ENCODE results near the gene IRGC. TPM values are rescaled to one million over a fixed set of nuclear protein-coding genes. Genes with fewer than 3 reads are reported as not detected.
"Not testable (repeated sequence)": the region's sequence is repeated elsewhere in the genome, so short reads cannot be mapped to it uniquely, and the experiment has no call there.

Gene IRGC
- total RNA-seq, 2 donors from 2014 or later: not detected

DNA sequence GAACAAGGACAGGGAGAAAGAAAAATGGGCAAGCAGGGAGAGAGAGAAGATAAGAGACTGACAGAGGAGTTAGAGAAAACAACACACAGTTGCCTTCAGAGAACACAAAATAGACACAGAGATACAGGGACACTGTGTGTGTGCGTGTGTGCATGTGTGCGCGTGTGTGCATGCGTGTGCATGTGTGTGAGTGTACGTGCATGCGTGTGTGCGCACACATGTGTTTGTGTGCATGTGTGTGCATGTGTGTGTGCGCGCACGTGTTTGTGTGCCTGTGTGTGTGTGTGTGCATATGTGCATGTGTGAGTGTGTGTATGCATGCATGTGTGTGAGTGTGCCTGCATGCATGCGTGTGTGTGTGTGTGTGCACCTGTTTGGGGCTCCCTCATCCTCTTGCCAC, 40.0 kb upstream of the IRGC start:
- WGBS, 2 donors: 71 to 83% methylated on average over 11 of the region's 11 CpGs
- no peak for DNase-seq
- no peaks in the 10 kb centered on the region for H3K27me3 ChIP-seq
- no peak for ATAC-seq
- TF ChIP-seq, protein P1, sequence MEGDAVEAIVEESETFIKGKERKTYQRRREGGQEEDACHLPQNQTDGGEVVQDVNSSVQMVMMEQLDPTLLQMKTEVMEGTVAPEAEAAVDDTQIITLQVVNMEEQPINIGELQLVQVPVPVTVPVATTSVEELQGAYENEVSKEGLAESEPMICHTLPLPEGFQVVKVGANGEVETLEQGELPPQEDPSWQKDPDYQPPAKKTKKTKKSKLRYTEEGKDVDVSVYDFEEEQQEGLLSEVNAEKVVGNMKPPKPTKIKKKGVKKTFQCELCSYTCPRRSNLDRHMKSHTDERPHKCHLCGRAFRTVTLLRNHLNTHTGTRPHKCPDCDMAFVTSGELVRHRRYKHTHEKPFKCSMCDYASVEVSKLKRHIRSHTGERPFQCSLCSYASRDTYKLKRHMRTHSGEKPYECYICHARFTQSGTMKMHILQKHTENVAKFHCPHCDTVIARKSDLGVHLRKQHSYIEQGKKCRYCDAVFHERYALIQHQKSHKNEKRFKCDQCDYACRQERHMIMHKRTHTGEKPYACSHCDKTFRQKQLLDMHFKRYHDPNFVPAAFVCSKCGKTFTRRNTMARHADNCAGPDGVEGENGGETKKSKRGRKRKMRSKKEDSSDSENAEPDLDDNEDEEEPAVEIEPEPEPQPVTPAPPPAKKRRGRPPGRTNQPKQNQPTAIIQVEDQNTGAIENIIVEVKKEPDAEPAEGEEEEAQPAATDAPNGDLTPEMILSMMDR (IDR thresholded peaks at IDR 0.05): no peak
- no peak for TF ChIP-seq POLR2A (IDR thresholded peaks at IDR 0.05)
- no peaks in the 10 kb centered on the region for H3K9me3 ChIP-seq
- peak overlapping the region in 2 of 4 donors; percentile 48 to 71 for H3K27ac ChIP-seq
- intact Hi-C loops (cut with DNase I): no loop called here
- H3K36me3 ChIP-seq (replicated peaks in 1 of 2; ENCODE audit: insufficient read depth in 1 of 2, low read depth in 2 of 2): no peaks in the 10 kb centered on the region
- H3K4me3 ChIP-seq: no peak overlapping the region
- peaks cover 6% of the 10 kb centered on the region for H3K4me1 ChIP-seq

DNA sequence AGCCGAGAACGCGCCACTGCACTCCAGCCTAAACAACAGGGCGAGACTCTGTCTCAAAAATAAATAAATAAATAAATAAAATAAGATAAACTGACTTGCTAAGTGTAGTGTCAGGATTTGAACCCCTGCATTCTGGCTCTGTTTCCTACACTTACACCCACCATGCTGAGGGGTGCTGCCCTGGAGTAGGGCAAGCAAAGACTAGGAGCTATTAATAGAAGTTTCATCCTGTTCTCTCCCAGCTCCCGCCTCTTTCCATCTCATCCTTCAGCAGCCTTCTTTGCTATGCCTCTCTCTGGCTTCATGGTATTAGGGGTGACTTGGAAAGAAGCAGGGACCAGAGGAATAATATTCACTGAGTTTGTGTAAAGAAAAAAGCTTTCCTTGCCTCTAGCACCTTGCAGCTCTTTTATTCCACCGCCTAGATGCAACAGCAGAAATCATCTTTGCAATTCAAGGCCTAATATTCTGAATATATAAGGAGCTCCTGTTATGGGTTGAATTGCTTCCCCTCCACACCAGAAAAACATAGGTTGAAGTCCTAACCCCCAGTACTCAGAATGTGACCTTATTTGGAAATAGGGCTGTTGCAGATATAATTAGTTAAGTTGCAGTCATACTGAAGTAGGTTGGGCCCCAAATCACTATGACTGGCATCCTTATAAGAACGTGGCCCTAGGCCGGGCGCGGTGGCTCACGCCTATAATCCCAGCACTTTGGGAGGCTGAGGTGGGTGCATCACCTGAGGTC, 37.2 kb upstream of the IRGC start:
- H3K36me3 ChIP-seq (replicated peaks in 1 of 2; ENCODE audit: insufficient read depth in 1 of 2, low read depth in 2 of 2): no peaks in the 10 kb centered on the region
- no peak for TF ChIP-seq POLR2A (IDR thresholded peaks at IDR 0.05)
- TF ChIP-seq, protein P1 (IDR thresholded peaks at IDR 0.05): no peak
- ATAC-seq (no peak), DNase-seq (no peak)
- H3K4me3 ChIP-seq: no peak overlapping the region
- H3K4me1 ChIP-seq: peaks cover 6% of the 10 kb centered on the region
- H3K27me3 ChIP-seq: no peaks in the 10 kb centered on the region
- H3K27ac ChIP-seq: no peak overlapping the region
- WGBS, 2 donors: 89 to 92% methylated on average over 11 of the region's 11 CpGs
- no peaks in the 10 kb centered on the region for H3K9me3 ChIP-seq
- intact Hi-C loops (cut with DNase I): no loop called here

DNA sequence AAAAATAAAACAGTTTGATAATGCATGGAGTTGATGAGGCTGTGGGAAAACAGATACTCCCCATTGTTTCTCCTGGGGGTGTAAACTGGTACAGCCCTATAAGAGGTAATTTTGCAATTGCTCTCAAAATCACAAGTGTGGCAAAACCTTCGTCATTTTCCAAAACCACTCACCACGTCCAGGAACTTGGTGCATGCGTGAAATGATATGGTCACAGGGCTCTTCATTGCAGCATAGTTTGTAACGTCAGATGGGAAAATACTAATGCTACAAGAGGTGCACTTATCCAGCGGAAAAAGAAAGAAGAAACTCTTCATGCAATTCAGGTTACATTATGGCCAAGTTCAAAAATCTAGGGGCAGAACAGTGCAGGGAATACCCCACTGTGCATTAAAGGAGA, 34.1 kb upstream of the IRGC start:
- DNase-seq (no peak), ATAC-seq (no peak)
- intact Hi-C loops (cut with DNase I): no loop called here
- no peaks in the 10 kb centered on the region for H3K36me3 ChIP-seq (replicated peaks in 1 of 2; ENCODE audit: insufficient read depth in 1 of 2, low read depth in 2 of 2)
- TF ChIP-seq POLR2A (IDR thresholded peaks at IDR 0.05): no peak
- TF ChIP-seq, protein P1 (IDR thresholded peaks at IDR 0.05): no peak
- H3K27ac ChIP-seq: no peak overlapping the region
- no peaks in the 10 kb centered on the region for H3K9me3 ChIP-seq
- no peaks in the 10 kb centered on the region for H3K4me1 ChIP-seq
- no peaks in the 10 kb centered on the region for H3K27me3 ChIP-seq
- 44 to 63% methylated on average over 5 of the region's 5 CpGs for WGBS, 2 donors
- H3K4me3 ChIP-seq: no peak overlapping the region

DNA sequence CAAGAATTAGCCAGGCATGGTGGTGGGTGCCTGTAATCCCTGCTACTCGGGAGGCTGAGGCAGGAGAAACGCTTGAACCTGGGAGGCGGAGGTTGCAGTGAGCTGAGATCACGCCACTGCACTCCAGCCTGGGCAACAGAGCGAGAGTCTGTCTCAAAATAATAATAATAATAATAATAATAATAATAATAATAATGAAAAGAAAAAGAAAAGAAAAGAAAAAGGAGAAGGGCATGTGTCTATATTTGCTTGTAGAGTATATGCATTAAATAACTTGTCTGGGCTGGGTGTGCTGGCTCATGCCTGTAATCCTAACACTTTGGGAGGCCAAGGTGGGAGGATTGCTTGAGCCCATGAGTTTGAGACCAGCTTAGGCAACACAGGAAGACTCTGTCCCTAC, 33.6 kb upstream of the IRGC start:
- H3K27ac ChIP-seq; H3K9me3 ChIP-seq; H3K4me1 ChIP-seq; ATAC-seq; DNase-seq; intact Hi-C loops (cut with DNase I); H3K27me3 ChIP-seq; H3K36me3 ChIP-seq (replicated peaks in 1 of 2; ENCODE audit: insufficient read depth in 1 of 2, low read depth in 2 of 2); H3K4me3 ChIP-seq: not testable (repeated sequence)
- 77 to 83% methylated on average over 5 of the region's 5 CpGs for WGBS, 2 donors

DNA sequence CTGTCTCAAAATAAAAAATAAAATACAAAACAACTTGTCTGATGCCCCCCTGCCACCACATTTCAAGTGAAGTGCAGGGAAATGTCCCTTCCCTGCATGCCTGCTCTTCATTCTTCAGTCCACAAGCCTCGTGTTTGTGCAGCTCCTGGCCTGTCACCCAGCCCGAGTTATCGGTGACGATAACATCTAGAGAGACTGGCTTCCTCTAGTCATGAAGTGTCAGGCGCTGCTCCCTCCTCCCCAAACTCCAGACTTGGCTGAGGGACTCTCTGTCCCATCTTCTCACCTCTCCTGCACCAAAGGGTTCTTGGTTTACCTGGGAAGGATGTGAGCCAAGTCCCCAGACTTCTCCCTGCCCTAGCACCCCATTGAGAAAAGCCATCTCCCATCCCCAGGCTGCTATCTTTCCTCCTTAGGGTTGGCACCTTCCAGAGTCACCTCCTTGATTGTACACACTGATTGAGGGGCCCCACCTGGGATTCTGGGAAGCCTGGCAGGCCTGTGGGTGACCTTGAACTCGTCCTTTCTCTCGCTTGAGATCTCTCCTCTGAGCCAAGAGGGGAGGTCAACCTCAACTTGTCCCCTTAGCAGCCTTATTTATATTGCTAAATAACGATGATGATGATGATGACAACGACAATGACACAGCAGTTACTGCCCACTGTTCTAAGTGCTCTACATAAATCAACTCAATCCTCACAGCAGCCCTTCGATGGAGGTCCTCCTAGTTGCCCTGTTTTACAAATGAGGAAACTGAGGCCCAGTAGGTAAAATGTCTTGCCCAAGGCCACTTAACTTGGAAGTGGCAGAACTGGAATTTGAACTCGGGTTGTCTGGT, 32.8 kb upstream of the IRGC start:
- ATAC-seq (no peak), DNase-seq (no peak)
- Histone ChIP-seq H3K4me1 (no peaks in the 10 kb centered on the region), H3K36me3 (replicated peaks in 1 of 2; ENCODE audit: insufficient read depth in 1 of 2, low read depth in 2 of 2) (no peaks in the 10 kb centered on the region), H3K27me3 (no peaks in the 10 kb centered on the region), H3K27ac (no peak overlapping the region), H3K4me3 (no peak overlapping the region), H3K9me3 (no peaks in the 10 kb centered on the region)
- intact Hi-C loops (cut with DNase I): no loop called here
- TF ChIP-seq, protein P1 (IDR thresholded peaks at IDR 0.05): no peak
- TF ChIP-seq POLR2A (IDR thresholded peaks at IDR 0.05): no peak
- WGBS, 2 donors: 39 to 41% methylated on average over 8 to 11 of the region's 11 CpGs
